ENCODE results near the gene MYH9.

GRCh38 chr22:36413022-36413775 lies 25.4 kb upstream of the MYH9 start:
- TF ChIP-seq POLR2A (IDR thresholded peaks at IDR 0.05) (no peak), CTCF (IDR thresholded peaks at IDR 0.05) (no peak)

Measured in heart left ventricle (tissue), 13 donors.